Activated CD8-positive, alpha-beta memory T cell treated with anti-CD3 and anti-CD28 coated beads, Interleukin-2, amount 50 U/mL, for 4 hours (primary cell): ENCODE results near the gene GBA3.

ENCODE experiments used
- DNase-seq: peaks from one replicate; pipeline ENCODE4 v3.0.0-alpha.2; 2020

The GBA3 gene

GRCh38 chr4:22790631-22791030 lies 97.9 kb downstream of the GBA3 start:
- DNase-seq, result no peak

DNA sequence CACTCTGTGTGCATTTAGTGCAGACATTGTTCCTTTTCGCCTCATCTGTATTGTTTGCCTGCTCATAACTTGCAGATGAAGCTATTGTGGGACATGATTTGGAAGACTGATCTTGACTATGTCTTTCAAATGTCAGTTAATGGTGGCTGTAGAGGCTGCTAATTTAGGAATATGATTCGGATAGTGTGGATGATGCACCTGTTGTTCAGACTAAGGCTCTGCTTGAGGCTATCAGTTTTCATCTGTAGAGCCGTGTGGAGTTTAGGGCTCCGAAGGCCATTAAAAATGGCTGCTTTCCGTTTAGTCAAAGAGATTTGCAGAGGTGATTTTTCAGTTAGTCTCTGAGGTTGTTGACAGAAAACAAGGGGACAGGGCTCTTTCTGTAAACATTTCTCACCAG lies 102.0 kb downstream of the GBA3 start:
- no peak for DNase-seq

GRCh38 chr4:22801391-22801790 lies 108.7 kb downstream of the GBA3 start:
- DNase-seq, result no peak

GRCh38 chr4:22802876-22803275 lies 110.1 kb downstream of the GBA3 start:
- DNase-seq, result no peak

- no peak for DNase-seq
Measured at GRCh38 chr4:22803512-22803911, 110.8 kb downstream of the GBA3 start.

DNA sequence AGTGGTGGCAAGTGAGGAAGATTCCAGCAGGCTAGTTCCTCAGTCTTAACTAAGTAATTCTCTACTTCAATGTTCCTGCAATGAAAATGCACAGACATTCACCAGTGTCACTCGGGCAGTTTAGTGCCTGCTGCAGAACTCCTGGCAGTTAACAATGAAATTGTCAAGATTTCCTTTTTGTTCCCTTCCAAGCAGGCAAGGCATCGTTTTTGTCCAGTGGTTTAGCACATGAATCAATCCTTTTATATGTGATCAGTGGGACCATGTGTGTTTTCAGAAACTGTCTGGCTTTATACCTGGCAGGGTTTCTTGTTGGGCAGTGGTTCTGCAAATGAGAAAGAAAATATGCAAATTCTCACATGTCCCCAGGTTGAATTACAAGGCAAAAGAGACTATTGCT lies 122.2 kb downstream of the GBA3 start:
- no peak for DNase-seq

- DNase-seq, result no peak
Measured at GRCh38 chr4:22824091-22824490, 131.4 kb downstream of the GBA3 start.

DNA sequence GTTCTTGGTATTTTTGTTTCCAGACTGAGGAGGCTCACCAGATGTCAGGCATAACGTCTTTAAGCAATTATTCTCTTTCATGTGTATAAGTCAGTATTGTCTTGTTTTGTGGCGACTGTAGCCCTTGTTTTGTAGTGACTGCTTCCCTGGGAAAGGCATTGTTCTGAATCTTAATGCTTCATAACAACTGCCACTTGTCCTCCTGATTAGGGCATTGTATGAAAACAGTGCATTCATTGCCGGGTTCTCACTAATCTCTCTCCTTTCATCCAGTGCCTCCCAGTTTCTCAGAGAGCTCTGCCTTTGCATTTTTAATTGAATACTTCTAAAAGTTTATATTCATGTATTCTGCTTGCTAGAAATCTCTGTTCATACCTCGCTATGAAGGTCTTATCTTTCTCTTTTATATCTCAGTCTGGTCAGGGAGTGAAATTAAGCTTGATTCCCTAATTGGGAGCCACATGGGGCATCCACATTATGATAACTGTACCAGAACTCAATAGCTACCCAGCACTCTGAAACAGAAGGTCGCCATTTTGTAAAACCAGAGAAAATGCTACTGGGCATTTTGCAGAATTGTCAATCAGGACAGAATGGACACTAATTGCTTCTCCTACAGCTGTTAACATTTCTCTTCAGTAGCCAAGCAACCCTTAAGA lies 149.8 kb downstream of the GBA3 start:
- DNase-seq, result no peak

DNA sequence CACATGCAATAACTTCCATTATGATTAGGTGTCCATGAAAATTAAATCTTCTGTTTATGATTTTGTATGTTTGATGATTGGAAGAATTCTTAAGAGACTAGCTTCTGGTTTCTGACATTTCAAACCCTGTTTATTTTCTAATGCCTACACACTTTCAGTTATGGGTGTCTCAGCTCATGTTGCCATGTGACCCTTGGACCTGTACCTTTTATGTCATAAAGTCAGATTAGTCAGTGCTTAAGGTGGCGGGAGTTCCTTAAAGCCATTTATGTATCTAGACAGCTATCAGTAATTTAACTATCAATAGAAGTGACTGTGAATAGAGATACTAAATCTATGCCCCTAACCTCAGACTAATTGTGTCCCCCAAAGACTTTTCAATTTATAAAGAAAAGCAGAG lies 155.6 kb downstream of the GBA3 start:
- no peak for DNase-seq

DNA sequence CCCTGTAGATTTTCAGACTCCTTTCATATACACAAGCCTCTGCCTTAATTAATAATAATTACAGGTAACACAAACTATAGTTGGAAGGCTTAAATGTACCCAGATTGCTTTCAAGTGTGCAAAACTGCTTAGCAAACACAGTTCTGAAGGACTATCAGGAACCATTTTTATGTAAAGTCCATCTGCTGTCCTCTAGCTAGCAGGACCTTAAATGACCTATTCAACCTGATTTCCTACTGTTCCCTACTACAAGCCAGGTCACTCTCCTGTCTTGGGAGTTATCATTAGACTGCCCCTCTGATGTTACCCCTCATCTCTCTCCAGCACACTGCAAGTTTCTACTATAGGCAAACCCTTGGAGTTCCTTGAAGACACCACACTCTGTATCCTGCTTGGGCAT lies 157.3 kb downstream of the GBA3 start:
- no peak for DNase-seq

DNA sequence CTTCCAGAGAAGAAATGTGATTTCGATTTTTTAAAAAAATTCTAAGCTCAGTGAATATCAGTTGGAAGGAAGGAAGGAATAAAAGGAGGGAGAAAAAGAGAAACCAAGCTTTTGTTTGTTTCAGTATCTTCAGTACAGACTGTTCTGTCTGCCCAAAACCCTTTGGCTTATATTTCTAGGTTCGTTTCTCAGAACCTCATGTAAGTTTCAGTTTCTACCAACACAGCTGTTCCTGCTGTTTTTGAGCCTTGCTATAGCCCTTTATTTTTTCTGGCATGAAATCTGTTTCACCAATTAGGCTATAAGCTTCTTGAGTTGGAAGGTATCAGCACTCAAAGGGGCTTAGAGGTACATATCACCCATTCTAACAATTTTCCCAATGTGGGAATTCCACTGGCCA lies 157.9 kb downstream of the GBA3 start:
- no peak for DNase-seq

GRCh38 chr4:22857411-22857810 lies 164.7 kb downstream of the GBA3 start:
- no peak for DNase-seq

DNA sequence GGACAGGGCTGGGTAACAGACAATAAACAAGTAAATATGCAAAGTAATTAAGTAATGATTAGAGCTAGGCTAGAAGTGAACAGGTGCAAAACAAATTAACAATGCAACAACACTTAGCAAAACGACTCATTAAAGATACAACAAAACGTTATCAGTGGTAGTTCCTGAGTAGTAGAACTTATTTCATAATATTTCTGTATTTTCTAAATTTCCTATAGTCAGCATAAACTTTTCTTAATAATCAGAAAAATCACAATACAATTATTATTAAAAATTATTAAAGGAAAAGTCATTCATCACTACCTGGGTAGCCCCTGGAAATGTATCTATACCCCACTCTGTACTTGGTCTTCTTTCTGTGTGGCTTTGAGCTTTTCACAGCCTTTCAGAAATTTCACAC lies 166.6 kb downstream of the GBA3 start:
- no peak for DNase-seq
